Left ventricle myocardium inferior (tissue), 1 donor: Measurements from ENCODE around the gene DAPL1. TPM values are rescaled to one million over a fixed set of nuclear protein-coding genes. Genes with fewer than 3 reads are reported as not detected.

Experiments used
- DNase-seq: peaks from one replicate; pipeline ENCODE4 v3.0.0-alpha.2; 2020
- H3K27ac ChIP-seq: fragments of 200-600 bp; replicated peaks from 2 replicates; pipeline ENCODE4 v1.8.0; 2021
- H3K27me3 ChIP-seq: fragments of 200-600 bp; 2 replicates; pipeline ENCODE4 v1.8.0; 2021; ENCODE audit warnings: low read depth
- H3K36me3 ChIP-seq: fragments of 200-600 bp; 2 replicates; pipeline ENCODE4 v1.8.0; 2021
- H3K4me1 ChIP-seq: fragments of 200-600 bp; 2 replicates; pipeline ENCODE4 v1.8.0; 2021
- H3K4me3 ChIP-seq: fragments of 200-600 bp; 2 replicates; pipeline ENCODE4 v1.8.0; 2021; ENCODE audit warnings: mild to moderate bottlenecking, moderate library complexity
- H3K9me3 ChIP-seq: fragments of 200-600 bp; replicated peaks from 2 replicates; pipeline ENCODE4 v1.8.0; 2021
- CTCF ChIP-seq: fragments of 200-600 bp; IDR thresholded peaks from 2 replicates; pipeline ENCODE4 v1.8.0; 2021; ENCODE audit warnings: antibody characterized with exemption, mild to moderate bottlenecking, borderline replicate concordance
- intact Hi-C: fragments of 100-400 bp; cut with micrococcal nuclease; formaldehyde crosslinking; loops from one replicate; pipeline ENCODE4 v1.11.0; 2022
- total RNA-seq: library from RNA; stranded (reverse); fragmentation: NEBNext Ultra II Directional; extraction: Animal tissue kit (Norgen Biotek cat#: 25700); gene quantifications from one replicate; pipeline ENCODE4 v1.2.1, GENCODE V29; 2021
- donor health status: DM: no; HTN: yes; CAD: no; lungs with severe emphysema.

Gene DAPL1
- total RNA-seq, 1 donor from 2014 or later, result not detected

- TF ChIP-seq CTCF, result no peak
- no peak overlapping the region for H3K27ac ChIP-seq
- no peaks in the 10 kb centered on the region for H3K27me3 ChIP-seq
- no peaks in the 10 kb centered on the region for H3K36me3 ChIP-seq
- DNase-seq, result no peak
- intact Hi-C loops, result no loop called here
- no peaks in the 10 kb centered on the region for H3K9me3 ChIP-seq
- no peaks in the 10 kb centered on the region for H3K4me1 ChIP-seq
- H3K4me3 ChIP-seq, result no peak overlapping the region
These were observed 16.9 kb upstream of the DAPL1 start for GRCh38 chr2:158778243-158778642.

GRCh38 chr2:158779621-158780020 lies 15.5 kb upstream of the DAPL1 start:
- H3K27me3 ChIP-seq, result no peaks in the 10 kb centered on the region
- no peak for TF ChIP-seq CTCF
- no peak for DNase-seq
- H3K27ac ChIP-seq, result no peak overlapping the region
- H3K9me3 ChIP-seq, result no peaks in the 10 kb centered on the region
- no peaks in the 10 kb centered on the region for H3K4me1 ChIP-seq
- intact Hi-C loops, result no loop called here
- H3K36me3 ChIP-seq, result no peaks in the 10 kb centered on the region
- H3K4me3 ChIP-seq, result no peak overlapping the region

GRCh38 chr2:158781353-158781961 lies 13.7 kb upstream of the DAPL1 start:
- Histone ChIP-seq H3K9me3 (no peaks in the 10 kb centered on the region), H3K27me3 (no peaks in the 10 kb centered on the region), H3K36me3 (no peaks in the 10 kb centered on the region), H3K27ac (no peak overlapping the region), H3K4me3 (no peak overlapping the region), H3K4me1 (no peaks in the 10 kb centered on the region)
- intact Hi-C loops, result no loop called here
- TF ChIP-seq CTCF, result no peak
- DNase-seq, result no peak

- Histone ChIP-seq H3K9me3 (peaks cover 6% of the 10 kb centered on the region), H3K27ac (no peak overlapping the region), H3K36me3 (no peaks in the 10 kb centered on the region), H3K27me3 (no peaks in the 10 kb centered on the region), H3K4me1 (no peaks in the 10 kb centered on the region), H3K4me3 (no peak overlapping the region)
- no peak for TF ChIP-seq CTCF
- no peak for DNase-seq
- intact Hi-C loops, result no loop called here
These were observed 13.0 kb upstream of the DAPL1 start for GRCh38 chr2:158782136-158782535.

GRCh38 chr2:158782616-158783015 lies 12.5 kb upstream of the DAPL1 start:
- Histone ChIP-seq H3K4me1 (no peaks in the 10 kb centered on the region), H3K27me3 (no peaks in the 10 kb centered on the region), H3K4me3 (no peak overlapping the region), H3K36me3 (no peaks in the 10 kb centered on the region), H3K9me3 (peaks cover 11% of the 10 kb centered on the region), H3K27ac (no peak overlapping the region)
- TF ChIP-seq CTCF, result no peak
- no peak for DNase-seq
- intact Hi-C loops, result no loop called here

- Histone ChIP-seq H3K4me3 (no peak overlapping the region), H3K36me3 (no peaks in the 10 kb centered on the region), H3K9me3 (peaks cover 11% of the 10 kb centered on the region), H3K27ac (no peak overlapping the region), H3K27me3 (no peaks in the 10 kb centered on the region), H3K4me1 (no peaks in the 10 kb centered on the region)
- TF ChIP-seq CTCF, result no peak
- intact Hi-C loops, result no loop called here
- no peak for DNase-seq
These were observed 11.2 kb upstream of the DAPL1 start for GRCh38 chr2:158783923-158784322.
